HG03060 (cell line): ENCODE measurements around the gene FAM3D.
"Not testable (repeated sequence)": the region's sequence is repeated elsewhere in the genome, so short reads cannot be mapped to it uniquely, and the experiment has no call there.

Experiments
- ATAC-seq: cut with Tn5 transposase; IDR thresholded peaks from one replicate; pipeline ENCODE4 v1.9.1; 2021; ENCODE audit warnings: low read depth, moderate number of reproducible peaks; ENCODE audit not compliant: unreplicated experiment

Gene FAM3D

DNA sequence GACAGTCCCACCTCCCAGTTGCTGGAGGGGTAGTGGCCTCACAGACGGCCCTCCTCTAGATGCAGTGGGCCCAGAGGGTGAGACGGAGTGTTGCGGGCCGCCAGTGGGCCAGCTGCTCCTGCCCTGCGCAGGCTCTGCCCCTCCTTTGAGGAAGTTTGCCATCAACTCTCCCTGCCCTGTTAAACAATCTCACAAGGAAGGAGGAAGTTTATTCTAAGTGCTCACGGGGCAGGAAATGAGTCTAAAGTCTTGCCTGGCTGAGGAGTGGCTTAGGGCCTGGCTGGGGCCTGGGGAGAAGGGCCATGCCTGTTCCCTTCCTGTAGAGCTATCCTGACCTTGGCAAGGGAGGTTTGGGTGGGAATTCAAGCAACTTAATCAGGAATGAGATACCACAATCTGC lies at the start of gene FAM3D:
Gene FAM3D (minus strand): TSS at position 92 of the 400 bp plus-strand sequence. CDS start 11,211 bp downstream, outside the sequence.
- ATAC-seq: no peak

DNA sequence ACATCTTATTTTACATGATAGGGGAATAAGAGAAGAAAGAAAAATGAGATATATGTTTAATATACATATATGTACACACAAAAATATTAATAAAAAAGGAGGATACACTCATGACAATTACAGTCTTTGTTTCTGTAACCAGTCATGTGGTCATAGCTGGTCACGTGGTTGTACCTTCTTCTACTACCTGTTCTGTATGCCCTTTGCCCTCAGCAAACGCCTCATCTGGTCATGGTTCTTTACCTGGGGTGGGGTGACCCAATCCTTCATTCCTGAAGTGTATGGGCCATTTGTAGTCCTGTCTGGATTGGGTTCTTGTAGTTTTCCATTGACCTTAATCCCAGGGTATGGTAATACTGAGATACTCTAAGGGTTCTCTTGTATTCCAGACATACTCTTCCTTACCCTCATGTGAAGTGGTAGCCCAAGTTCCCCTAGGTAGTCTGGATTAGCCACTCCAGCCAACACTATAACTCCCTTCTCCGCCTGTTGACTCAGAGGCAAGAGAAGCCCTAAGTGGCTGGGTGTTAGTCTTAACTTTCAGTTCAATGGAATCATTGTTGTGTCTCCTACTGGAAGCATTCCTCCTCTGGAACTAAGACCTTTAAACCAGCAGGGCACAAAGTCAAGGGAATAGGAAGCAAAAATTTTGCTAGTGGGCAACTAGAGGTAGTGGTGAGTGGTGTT lies 47.3 kb upstream of the FAM3D start:
- no peak for ATAC-seq

DNA sequence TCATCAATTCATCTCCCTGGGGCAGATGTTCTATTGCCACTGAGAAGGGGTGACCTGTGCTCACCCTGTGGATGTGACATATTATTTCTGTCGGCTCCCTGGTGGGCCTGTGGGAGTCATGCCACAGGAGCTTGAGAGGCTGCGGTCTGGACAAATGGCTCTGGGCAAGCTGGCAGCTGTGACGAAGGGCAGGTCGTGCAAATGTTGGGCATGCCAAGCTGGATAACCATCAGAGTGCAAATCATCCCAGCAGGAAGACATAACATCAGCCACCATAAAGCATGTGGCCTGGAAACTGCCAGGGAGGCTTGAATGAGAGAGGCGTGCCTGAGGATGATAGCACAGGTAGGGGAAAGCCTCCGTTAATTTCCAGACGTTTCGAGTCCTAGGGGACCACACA lies 45.3 kb upstream of the FAM3D start:
- ATAC-seq: no peak

DNA sequence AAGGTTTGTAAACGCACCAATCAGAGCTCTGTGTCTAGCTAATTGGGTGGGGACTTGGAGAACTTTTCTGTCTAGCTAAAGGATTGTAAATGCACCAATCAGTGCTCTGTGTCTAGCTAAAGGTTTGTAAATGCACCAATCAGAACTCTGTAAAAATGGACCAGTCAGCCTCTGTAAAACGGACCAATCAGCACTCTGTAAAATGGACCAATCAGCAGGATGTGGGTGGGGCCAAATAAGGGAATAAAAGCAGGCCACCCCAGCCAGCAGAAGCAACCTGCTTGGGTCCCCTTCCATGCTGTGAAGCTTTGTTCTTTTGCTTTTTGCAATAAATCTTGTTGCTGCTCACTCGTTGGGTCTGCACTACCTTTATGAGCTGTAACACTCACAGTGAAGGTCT lies 42.4 kb upstream of the FAM3D start:
- not testable (repeated sequence) for ATAC-seq

DNA sequence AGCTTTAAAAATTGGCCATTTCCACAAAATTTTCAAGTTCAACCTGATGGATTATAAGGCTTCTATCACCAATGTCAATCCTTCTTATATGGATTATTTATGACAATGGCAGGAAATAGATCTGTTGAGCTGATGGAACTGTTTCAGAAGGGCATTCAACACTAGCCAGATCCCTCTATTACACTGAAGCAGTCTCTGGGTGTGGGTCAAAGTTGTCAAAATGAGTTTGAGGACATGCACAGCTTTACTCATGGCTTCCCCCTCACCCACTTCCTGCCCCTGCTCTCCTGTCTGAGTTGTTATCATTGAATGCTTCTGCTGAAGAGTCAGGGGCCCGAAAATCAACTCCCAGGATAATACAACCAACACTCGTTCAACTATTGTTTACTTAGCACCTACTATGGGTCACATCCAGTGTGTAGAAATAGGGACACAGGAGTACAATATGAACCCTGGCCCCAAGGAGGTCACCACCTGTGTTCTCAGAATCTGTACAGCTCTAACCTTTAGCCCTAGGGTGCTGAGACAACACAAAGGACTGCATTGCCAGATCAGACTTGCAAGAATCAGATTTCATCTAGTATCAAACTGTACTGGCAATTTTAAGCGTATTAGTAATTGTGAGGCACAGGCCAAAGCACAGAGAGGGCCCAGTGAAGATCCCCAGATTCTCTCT lies 41.7 kb upstream of the FAM3D start:
- ATAC-seq: no peak

- ATAC-seq: no peak
Observed at GRCh38 chr3:58707390-58707930, 40.9 kb upstream of the FAM3D start.

GRCh38 chr3:58706395-58707167 lies 40.0 kb upstream of the FAM3D start:
- no peak for ATAC-seq

DNA sequence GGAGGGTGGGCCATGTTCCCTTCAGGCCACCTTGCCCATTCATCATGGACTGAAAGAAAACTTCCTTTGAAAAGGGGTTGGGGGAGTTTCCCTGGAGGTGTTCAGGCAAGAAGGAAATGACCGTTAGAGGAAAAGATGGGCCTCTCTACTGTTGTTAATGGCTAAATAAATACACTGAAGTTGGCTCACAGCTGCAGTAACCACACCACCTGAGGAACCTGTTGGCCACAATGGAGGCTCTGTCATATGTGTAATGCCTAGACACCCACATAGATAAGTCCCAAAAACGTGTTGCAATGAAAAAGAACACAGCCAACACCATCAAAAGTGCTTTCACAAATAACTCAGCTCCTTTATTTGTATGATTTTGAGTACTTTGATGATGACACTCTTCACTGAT lies 38.2 kb upstream of the FAM3D start:
- no peak for ATAC-seq

DNA sequence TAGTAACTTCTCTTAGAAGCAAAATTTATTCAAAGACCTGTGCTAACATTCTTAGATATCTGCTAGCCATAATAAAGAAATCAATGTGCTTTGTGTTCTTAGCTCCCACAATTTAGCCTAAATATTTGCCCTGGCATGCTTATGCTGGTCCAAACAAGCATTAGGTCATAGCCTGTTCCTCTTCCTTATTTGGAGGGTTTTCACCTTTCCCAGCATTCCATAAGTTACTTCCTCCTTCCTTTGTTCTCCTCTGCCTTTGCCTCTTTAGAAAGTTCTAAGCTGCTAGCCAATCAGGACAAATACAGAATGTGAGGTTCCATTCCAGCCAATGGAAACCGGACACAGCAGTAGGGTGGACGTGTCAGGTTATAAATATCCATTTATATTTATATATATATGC lies 37.7 kb upstream of the FAM3D start:
- not testable (repeated sequence) for ATAC-seq

GRCh38 chr3:58698246-58698645 lies 31.7 kb upstream of the FAM3D start:
- ATAC-seq: no peak

DNA sequence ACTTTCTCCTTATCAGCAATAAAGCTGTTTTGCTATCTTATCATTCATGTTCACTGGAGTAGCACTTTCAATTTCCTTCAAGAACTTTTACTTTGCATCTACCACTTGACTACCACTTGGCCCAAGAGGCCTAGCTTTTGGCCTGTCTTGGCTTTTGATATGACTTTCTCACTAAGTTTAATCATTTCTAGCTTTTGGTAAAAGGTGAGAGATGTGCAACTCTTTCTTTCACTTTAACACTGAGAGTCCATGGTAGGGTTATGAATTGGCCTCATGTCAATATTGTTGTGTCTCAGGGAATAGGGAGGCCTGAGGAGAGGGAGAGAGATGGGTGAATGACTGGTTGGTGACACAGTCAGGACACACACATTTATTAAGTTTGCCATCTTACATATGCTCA lies 31.0 kb upstream of the FAM3D start:
- no peak for ATAC-seq

DNA sequence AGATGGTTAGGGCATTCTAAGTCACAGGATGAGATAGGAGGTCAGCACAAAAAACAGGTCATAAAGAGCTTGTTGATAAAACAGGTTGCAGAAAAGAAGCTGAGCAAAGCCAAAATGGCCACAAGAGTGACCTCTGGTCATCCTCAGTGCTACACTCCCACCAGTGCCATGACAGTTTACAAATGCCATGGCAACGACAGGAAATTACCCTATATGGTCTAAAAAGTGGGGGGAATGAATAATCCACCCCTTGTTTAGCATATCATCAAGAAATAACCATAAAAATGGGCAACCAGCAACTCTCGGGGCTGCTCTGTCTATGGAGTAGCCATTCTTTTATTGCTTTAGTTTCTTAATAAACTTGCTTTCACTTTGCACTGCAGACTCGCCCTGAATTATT lies 30.2 kb upstream of the FAM3D start:
- ATAC-seq: not testable (repeated sequence)

DNA sequence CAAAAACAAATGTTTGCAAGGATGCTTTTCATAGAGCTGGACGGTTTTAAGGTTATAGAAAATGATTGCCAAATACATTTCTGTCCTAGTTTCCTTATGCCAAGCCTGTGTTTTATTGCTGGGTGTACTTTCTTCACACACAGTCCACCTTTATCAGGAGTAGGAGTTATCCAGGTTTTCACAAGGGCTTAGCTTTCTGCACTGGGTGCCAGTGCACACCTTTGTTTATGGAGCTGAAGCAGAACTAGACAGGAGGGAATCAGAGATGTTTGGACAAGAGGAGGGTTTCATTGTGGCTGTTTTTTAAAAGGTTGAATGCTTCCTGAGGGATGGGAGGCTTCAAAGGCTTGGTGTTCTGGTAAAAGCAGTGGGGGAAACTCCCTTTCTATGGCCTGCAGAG lies 29.5 kb upstream of the FAM3D start:
- ATAC-seq: no peak

- ATAC-seq: not testable (repeated sequence)
Observed at GRCh38 chr3:58695284-58695683, 28.7 kb upstream of the FAM3D start.

- ATAC-seq: no peak
Observed at GRCh38 chr3:58693940-58694850, 27.6 kb upstream of the FAM3D start.

DNA sequence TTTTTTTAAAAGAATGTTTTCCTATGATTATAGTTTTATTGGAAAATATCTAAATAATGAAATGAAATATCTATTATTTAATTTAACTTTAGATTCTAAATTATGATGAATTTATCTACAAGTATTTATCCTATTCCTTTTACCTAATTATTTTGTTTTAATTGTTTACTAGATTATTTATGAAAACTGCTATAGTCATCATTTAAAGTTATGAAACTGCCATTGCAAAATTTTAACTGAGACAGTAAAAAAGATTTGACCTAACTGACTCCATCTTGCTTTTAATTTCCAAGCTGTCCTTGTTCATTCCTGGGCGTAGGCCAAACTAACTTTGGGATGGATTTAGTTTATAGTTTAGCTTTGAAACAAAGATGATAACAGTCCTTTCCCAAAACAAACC lies 25.9 kb upstream of the FAM3D start:
- ATAC-seq: no peak

GRCh38 chr3:58691997-58692396 lies 25.4 kb upstream of the FAM3D start:
- ATAC-seq: no peak

DNA sequence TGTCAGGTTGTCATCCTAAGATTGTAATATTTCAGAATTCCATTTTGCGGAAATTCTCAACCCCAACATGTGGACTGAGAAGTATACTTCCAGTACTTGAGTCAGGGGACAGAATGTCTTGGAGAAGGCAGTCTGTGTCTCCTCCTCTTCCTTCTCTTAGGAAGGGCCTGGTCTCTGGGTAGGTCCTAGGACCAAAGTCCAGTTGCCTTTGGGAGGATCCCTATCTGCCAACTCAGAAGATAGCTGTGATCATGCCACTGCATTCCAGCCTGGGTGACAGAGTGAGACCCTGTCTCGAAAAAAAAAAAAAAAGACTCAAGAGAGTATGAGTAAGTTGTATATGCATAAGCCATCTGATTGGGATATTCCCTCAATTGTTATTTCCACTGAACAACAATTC lies 23.9 kb upstream of the FAM3D start:
- no peak for ATAC-seq

DNA sequence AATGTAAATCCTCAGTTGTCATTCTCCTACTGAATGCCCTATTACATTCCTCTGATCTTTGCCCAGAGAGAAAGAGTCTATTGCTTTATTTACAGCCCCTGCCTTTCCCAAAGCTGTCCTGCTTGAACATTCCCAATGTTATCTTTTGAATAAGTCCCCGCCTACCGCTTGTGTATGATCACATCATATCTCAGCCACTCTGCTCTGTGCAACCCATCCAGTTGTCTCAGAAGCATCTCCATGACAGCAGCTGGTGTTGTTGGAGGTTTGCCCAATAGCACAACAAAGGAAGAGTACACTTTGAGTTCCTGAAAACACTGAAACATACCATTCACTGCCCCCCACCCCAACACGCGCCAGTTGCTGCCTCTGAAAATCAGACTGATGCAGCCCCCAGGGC lies 22.0 kb upstream of the FAM3D start:
- no peak for ATAC-seq

- ATAC-seq: no peak
Observed at GRCh38 chr3:58686847-58687246, 20.3 kb upstream of the FAM3D start.
